Neutrophil (primary cell): ENCODE data around the gene ADGRG1.

ENCODE experiments used
- H3K27ac ChIP-seq: fragments of 200-600 bp; sonication (generic); 2 replicates; pipeline ENCODE4 v1.5.1; 2016; ENCODE audit warnings: mild to moderate bottlenecking, moderate library complexity
- H3K27me3 ChIP-seq: fragments of 200-600 bp; sonication (generic); 2 replicates; pipeline ENCODE4 v1.6.0; 2016; ENCODE audit warnings: mild to moderate bottlenecking
- H3K36me3 ChIP-seq: fragments of 200-600 bp; sonication (generic); 2 replicates; pipeline ENCODE4 v1.5.1; 2017
- H3K4me1 ChIP-seq, 2 experiments: fragments of 200-600 bp in 1 of 2; sonication (generic) in 1 of 2; 1 replicate in 1 of 2; 2 replicates in 1 of 2; pipeline versions ENCODE4 v1.5.1 to v1.6.1; 2013 to 2016; ENCODE audit warnings: low read depth in 1 of 2, low read length in 1 of 2, mild to moderate bottlenecking in 1 of 2, moderate library complexity in 1 of 2; ENCODE audit not compliant: control insufficient read depth in 1 of 2, insufficient read depth in 1 of 2
- H3K4me3 ChIP-seq, 2 experiments: fragments of 200-600 bp in 1 of 2; sonication (generic) in 1 of 2; 1 replicate in 1 of 2; 2 replicates in 1 of 2; pipeline ENCODE4 v1.5.1; 2013 to 2016; ENCODE audit warnings: low read depth in 1 of 2, low read length in 1 of 2, mild to moderate bottlenecking in 1 of 2, moderate library complexity in 1 of 2
- H3K9me3 ChIP-seq: fragments of 200-600 bp; sonication (generic); 2 replicates; pipeline ENCODE4 v1.5.1; 2016
- TF ChIP-seq, protein P1 (sequence below): fragments of 200-600 bp; sonication (generic); IDR thresholded peaks from 2 replicates; pipeline ENCODE4 v1.5.1; 2016; ENCODE audit warnings: antibody characterized with exemption

The ADGRG1 gene

DNA sequence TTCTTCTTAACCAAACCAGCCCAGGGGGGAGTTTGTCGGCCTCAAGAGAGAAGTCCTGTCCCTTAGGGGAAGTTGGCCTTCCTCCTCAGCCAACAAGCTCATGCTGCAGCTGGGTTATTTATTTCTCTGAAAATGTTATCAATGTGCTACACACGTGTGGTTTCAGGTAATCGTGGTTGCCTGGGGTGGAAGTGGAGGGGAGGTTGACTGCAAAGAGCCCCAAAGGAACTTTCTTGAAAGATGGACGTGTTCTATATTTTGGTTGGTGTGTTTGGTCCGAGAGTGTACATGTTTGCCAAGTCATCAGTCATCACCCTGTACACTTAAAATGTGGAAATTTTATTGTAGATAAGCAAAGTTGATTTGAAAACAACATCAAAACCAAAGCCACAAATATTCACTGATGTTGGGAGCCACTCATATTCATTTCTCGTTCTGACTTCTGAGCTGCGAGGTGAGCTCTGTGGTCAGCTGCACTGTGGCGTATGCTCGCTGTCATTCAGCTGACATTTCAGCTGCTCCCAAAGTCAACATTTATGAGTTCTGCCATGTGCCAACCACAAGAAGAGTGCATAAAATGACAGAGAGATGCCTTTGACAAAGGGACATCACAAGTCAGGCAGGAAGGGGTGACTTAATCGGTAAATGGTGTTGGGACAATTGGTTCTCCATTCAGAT, 26.5 kb upstream of the ADGRG1 start:
- Histone ChIP-seq H3K36me3 (no peaks in the 10 kb centered on the region), H3K27ac (peak overlapping the region; percentile 16), H3K9me3 (no peaks in the 10 kb centered on the region), H3K4me1 (peaks cover 25 to 33% of the 10 kb centered on the region in 2 experiments), H3K4me3 (no peak overlapping the region), H3K27me3 (no peaks in the 10 kb centered on the region)
- TF ChIP-seq, protein P1, sequence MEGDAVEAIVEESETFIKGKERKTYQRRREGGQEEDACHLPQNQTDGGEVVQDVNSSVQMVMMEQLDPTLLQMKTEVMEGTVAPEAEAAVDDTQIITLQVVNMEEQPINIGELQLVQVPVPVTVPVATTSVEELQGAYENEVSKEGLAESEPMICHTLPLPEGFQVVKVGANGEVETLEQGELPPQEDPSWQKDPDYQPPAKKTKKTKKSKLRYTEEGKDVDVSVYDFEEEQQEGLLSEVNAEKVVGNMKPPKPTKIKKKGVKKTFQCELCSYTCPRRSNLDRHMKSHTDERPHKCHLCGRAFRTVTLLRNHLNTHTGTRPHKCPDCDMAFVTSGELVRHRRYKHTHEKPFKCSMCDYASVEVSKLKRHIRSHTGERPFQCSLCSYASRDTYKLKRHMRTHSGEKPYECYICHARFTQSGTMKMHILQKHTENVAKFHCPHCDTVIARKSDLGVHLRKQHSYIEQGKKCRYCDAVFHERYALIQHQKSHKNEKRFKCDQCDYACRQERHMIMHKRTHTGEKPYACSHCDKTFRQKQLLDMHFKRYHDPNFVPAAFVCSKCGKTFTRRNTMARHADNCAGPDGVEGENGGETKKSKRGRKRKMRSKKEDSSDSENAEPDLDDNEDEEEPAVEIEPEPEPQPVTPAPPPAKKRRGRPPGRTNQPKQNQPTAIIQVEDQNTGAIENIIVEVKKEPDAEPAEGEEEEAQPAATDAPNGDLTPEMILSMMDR, result no peak

DNA sequence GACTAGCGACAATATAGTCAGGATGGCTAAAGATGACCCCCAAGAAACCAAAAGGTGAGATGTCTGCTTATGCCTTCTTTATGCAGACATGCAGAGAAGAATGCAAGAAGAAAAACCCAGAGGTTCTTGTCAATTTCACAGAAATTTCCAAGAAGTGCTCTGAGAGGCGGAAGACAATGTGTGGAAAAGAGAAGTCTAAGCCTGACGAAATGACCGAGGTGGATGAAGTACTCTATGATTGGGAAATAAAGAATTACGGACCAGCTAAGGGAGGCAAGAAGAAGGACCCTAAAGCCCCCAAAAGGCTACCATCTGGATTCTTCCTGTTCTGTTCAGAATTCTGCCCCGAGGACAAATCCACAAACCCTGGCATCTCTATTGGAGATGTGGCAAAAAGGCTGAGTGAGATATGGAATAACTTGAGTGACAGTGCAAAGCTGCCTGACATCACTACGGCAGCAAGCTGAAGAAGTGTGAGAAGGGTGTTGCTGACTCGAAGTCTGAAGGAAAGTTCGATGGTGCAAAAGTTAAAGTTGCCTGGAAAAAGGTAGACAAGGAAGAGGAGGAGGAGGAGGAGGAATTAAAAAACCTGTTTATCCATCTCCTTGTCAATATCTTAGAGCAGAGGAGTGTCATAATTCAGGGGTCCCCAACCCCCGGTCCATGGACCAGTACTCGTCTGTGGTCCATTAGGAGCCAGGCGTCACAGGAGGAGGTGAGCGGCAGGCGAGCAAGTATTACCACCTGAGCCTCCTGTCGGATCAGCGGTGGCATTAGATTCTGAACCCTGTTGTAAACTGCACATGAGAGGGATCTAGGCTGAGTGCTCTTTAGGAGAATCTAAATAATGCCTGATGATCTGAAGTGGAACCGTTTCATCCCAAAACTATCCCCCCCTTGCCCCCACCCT, 25.1 kb upstream of the ADGRG1 start:
- TF ChIP-seq, protein P1, result no peak
- H3K27ac ChIP-seq, result no peak overlapping the region
- H3K4me1 ChIP-seq, result peaks cover 25 to 33% of the 10 kb centered on the region in 2 experiments
- H3K4me3 ChIP-seq, result no peak overlapping the region
- H3K27me3 ChIP-seq, result no peaks in the 10 kb centered on the region
- no peaks in the 10 kb centered on the region for H3K9me3 ChIP-seq
- no peaks in the 10 kb centered on the region for H3K36me3 ChIP-seq

DNA sequence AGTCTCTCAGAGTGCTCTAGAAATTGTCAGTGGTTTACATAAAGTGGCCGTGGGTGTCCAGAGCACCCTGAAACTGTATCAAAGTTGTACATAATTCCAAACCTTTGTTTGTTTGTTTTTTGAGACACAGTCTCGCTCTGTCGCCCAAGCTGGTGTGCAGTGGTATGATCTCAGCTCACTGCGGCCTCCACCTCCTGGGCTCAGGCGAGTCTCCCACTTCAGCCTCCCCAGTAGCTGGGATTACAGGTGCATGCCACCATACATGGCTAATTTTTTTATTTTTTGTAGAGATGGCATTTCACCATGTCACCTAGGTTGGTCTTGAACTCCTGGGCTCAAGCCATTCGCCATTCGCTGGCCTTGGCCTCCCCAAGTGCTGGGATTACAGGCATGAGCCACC, 24.3 kb upstream of the ADGRG1 start:
- no peak overlapping the region for H3K27ac ChIP-seq
- H3K27me3 ChIP-seq, result no peaks in the 10 kb centered on the region
- H3K9me3 ChIP-seq, result no peaks in the 10 kb centered on the region
- peaks cover 25 to 33% of the 10 kb centered on the region in 2 experiments for H3K4me1 ChIP-seq
- H3K36me3 ChIP-seq, result no peaks in the 10 kb centered on the region
- H3K4me3 ChIP-seq, result no peak overlapping the region
- TF ChIP-seq, protein P1, result no peak

DNA sequence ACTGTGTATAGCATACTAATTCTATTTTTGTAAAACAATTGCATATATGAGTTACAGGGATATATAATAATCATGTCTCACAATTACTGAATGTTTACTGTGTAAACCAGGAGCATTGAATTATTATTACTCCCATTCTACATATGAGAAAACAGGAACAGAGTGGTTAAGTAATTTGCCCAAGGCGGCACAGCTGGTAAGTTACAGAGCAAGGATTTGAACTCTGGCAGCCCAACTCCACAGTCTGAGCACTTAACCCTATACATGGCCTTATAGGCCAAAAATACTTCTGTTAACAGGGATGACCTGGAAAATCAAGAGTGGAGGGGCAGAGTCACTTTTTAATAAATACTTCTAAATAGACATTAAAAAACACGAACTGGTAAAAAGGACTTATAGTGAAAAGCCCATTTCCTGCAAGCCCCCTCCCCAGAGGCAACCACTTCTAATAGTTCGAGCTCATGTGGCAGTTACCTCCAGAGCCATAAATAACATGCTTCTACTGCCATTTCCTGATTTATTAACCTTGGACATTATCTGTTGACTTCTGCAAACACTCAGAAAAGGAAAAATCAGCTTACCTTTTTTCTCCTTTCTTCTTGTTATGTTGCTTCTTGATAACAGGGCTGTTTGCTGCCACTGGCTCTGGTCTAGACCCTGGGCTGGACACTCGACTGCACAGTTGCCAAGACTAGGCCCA, 22.1 kb upstream of the ADGRG1 start:
- Histone ChIP-seq H3K4me3 (no peak overlapping the region), H3K9me3 (no peaks in the 10 kb centered on the region), H3K27me3 (peaks cover 8% of the 10 kb centered on the region), H3K27ac (no peak overlapping the region), H3K4me1 (peaks cover 24 to 25% of the 10 kb centered on the region in 2 experiments), H3K36me3 (no peaks in the 10 kb centered on the region)
- TF ChIP-seq, protein P1, result no peak

DNA sequence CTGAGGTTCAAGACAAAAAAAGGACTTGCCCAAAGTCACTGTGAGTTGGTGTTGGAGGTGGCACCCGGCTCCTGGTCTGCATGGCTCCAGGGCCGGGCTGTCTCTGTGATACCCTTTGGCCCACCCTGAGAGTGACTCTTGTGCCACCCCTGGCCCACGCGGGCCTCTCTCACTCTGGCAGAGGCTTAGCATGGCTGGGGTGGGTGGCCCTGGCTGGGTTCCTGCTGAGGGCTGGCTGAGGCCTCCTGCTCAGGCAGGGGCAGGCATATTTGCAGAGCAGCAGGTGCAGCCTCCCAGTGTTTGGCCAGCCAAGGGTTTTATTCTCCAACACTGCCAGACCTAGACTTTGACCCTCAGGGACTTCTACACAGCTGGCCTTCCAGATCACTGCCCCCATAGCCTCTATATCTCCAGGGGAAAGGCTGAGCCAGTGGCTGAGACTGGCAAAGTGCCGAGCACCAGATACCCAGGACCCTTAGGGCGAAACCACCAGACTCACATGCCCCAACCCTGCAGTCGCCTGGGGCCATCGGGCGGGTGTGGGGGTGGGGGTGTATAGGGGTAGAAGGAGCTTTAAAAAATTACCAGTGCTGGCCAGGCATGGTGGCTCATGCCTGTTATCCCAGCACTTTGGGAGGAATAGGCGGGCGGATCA, 21.5 kb upstream of the ADGRG1 start:
- Histone ChIP-seq H3K9me3 (no peaks in the 10 kb centered on the region), H3K27me3 (peaks cover 8% of the 10 kb centered on the region), H3K36me3 (no peaks in the 10 kb centered on the region), H3K27ac (no peak overlapping the region), H3K4me3 (no peak overlapping the region), H3K4me1 (peaks cover 18% of the 10 kb centered on the region in 2 experiments)
- TF ChIP-seq, protein P1, result no peak
